Activated CD8-positive, alpha-beta memory T cell treated with anti-CD3 and anti-CD28 coated beads, Interleukin-2, amount 50 U/mL, for 48 hours (primary cell): ENCODE results near the gene COL27A1.

Experiments used
- DNase-seq: peaks from one replicate; pipeline ENCODE4 v3.0.0-alpha.2; 2020

The COL27A1 gene

DNA sequence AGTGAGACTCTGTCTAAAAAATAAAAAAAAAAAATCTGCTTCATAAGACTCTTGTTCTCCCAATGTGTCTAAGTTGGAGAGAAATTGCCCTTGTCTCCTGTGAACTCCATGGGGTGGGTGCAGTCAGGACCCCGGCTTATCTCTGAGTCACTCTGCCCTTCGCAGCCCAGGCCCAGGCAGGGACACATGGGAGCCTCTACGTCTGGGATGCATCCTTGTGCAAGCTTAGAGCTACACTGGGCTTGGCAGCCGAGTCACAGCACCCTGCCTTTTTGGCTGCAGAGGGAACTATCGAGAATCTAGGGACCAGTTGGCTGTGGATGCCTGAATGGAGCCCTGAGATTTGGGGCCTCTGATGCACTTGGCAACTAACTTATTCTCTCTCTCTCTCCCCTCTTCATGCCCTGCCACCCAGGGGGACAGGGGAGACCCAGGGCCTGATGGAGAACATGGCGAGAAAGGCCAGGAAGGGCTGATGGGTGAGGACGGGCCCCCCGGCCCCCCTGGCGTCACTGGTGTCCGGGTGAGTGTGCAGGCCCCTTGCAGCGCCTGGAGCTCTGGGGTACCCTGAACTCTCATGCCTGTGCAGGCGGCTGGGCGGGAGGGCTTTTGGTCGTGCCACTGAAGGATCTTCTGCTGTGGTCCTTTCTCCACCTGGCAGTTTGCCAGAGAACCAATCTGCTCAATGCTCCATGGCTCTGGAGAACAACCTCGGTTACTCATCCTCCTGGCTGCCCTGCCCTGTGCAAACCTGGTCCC is 120.1 kb downstream of the COL27A1 start:
- DNase-seq: no peak

DNA sequence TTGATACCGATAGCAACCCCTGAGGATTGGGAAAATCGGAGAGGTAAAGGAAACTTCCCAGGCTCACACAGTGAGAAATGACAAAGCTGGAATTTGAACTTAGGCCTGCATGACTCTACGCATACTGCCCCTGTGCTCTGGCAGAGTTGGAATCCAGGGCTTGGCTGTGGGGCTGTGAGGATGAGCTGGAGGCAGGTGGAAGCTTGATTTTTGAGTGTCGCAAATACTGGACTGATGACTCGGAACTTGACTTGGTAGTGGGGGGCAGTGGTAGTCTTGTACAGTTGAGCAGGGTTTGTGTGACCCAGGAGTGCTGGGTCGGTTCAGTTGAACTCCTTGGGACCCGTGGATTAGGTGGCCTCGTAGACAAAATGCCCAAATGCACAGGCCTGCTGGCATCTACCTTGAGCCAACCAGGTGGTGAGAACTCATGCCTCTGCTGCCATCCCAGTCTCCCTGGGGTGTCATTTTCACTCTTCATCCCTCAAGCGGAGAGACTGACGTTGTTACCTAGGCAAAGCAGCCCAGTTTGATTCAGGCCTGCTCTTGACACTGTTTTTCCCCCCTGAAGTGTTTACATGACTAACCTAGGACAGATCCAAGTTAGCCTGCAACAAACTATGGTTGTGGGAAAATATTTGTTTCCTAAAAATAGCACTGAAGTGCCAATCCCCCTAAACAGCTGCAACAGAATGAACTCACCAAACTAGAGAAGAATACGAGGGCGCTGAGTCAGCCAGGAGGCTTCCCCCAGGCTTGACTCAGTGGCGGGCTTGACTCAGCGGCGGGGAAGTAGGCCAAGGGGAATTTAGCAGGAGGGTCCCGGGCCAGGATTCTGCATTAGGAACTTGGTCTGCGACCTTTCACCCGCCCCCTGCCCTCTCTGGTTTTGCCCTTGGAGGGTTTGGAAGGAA is 121.8 kb downstream of the COL27A1 start:
- no peak for DNase-seq

DNA sequence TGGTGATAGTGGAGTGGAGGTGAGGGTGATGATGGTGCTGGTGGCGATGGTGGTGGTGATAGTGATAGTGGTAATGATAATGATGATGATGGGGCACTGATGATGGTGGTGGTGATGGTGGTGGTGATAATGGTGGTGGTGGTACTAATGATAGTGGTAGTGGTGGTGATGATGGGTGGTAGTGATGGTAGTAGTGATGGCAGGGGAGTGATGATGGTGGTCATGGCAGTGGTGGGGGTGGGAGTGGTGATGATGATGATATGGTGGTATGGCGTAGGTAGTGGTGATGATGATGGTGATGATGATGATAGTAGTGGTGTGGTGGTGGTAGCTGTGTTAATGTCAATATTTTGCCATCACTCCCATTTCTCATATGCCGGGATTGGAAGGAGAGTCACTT is 123.0 kb downstream of the COL27A1 start:
- no peak for DNase-seq

DNA sequence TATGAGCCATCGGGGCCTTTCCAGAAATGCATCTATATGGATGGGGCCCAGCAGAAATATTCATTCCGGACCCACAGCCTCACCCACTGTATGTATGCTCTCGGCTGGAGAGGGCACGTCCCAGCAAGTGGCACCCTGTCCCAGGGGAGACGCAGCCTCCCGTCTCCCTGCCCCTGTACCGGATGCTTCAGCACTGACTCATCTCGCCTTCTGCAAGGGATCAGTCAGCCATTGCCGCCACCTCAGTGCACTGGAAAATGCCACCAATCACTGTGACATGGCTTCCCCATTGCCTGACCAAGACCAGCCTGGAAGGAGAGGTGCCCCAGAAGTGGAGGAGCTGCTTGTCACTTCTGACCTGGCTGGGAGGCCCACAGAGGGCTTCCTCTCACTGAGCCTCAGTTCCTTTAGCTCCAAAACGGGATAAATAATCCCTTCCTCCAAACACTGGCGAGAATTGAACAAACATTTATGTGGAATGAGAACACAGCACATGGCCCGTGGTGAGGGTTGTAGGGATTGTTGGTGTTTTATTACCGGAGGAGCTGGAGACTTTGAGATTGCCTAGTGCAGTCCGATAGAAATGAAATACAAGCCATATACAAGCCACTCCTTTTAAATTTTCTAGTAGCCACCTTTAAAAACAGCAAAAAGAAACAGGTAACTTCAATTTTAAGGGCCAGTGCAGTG is 123.7 kb downstream of the COL27A1 start:
- no peak for DNase-seq

DNA sequence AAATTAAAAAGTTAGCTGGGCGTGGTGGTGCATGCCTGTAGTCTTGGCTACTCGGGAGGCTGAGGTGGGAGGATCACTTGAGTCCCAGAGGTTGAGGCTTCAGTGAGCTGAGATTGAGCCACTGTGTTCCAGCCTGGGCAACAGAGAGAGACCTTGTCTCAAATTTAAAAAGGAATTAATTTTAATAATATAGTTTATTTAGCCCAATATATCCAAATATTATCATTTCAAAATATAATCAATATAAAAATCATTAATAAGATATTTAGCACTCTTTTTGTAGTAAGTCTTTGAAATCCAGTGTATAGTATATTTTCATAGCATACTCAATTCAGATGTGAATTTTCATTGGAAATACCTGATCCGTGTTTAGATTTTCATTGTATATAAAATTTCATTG is 124.4 kb downstream of the COL27A1 start:
- DNase-seq: no peak

DNA sequence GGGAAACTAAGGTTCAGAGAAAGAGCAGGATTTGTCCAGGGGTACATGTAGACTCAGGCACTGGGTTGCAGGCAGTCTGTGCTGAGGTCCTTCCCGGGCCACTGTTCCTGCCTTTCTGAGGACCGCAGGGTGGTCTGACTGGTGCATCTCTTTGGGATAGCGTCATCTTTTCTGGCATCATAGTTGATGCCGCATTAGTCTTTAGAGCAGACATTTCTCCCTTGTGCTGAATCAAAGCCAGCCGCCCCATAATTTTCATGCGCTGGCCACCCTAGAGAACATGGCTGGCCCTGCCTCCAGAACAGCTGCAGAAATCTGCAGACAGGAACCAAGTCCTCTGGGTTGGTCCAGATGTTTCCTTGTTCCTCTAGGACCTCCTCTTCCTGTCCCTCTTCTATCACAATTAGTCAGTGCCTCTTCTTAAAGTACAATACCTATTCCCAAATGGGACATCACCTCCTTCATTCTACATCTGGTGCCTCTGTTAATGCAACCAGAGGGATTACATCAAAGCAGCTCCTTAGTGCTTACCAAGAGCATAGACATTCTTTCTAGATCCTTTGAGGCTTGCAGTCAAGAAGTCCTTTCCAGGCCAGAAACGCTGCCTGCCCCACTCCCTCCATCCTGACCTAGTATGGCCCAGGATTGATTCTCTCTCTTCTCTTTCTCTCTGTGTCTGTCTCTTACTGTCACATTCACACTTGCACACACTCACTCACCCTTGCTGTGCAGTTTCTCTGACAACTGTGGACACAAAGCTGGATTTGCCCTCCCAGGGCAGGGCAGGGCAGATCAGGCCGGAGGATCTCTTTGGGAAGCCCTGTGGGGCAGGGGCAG is 125.5 kb downstream of the COL27A1 start:
- no peak for DNase-seq

DNA sequence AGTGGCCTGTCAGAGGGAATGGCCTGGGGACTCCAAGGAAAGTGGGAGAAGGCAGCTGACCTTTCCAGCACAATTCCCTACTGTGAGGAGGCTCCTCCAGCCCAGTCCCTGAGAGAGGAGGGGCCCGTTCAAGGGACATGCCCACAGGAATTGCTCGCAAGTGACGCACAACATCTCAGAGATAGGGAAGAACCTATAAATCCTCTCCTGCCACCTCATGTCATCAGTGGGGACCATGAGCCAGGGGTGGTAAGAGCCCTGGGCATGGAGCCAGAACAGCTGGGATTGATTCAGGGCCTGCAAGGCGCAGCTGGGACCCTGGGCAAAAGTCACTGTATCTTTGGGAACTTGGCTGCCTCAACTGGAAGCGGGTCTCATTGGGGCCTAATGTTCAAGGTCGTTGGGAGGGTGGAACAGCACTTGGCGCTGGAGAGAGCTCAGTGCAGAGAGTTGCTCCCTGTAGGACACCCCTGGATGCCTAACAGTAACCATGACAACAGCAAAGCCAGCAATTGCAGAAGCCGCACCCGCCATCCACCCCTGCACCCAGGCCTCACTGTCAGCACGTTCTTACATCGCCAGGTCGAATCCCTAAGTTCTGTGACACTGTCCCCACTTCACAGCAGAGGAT is 126.3 kb downstream of the COL27A1 start:
- no peak for DNase-seq

DNA sequence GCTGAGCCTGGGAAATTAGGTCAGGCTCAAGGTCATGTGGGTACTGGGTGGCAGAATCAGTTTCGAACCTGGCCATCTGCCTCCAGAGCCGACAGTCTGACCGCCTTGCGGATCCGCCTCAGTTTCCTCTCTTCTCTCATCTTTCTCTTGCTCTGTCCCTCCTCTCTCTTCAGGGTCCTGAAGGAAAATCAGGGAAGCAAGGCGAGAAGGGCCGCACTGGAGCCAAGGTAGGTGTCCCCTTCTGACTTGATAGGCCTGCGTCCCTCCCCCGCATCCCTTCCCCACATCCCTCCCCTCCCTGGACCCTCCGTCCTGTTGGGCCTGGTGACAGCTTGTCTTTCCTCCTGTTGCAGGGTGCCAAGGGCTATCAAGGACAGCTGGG is 126.8 kb downstream of the COL27A1 start:
- DNase-seq: no peak

DNA sequence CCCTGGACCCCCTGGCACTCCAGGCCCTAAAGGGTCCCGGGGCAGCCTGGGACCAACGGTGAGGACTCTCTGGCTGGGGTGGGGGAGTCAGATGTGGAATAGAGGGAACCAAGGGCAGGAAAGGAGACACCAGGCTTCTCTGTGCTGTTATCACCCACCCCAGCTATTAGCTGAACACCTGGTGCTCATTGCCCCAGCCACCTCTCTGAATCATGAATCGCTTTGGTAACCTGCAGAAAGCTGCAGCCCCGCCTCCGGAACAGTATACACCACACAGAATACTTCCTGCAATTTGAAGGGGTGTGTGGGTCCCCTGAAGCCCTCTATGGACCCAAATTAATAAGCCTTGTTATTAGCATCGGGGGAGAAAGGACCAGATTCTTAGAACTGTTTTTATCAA is 127.2 kb downstream of the COL27A1 start:
- no peak for DNase-seq

DNA sequence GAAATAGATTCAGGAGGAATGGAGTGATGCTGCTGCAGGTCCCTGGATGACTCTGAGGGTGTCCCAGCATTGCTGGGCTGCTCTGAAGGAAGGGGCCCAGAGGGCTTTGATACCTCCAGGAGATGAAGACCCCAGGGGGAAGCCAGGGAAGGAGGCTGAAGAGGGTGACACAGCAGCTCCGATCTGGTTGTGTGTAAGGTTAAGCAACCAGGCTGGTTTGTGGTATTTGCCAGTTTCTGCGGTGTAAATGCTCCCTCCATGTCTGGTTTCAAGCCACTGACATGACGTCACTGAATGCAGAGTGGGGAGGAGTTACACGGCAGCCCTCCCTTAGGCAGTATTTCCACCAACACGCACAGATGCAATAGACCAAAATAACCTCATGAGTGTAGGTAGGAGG is 127.6 kb downstream of the COL27A1 start:
- no peak for DNase-seq

DNA sequence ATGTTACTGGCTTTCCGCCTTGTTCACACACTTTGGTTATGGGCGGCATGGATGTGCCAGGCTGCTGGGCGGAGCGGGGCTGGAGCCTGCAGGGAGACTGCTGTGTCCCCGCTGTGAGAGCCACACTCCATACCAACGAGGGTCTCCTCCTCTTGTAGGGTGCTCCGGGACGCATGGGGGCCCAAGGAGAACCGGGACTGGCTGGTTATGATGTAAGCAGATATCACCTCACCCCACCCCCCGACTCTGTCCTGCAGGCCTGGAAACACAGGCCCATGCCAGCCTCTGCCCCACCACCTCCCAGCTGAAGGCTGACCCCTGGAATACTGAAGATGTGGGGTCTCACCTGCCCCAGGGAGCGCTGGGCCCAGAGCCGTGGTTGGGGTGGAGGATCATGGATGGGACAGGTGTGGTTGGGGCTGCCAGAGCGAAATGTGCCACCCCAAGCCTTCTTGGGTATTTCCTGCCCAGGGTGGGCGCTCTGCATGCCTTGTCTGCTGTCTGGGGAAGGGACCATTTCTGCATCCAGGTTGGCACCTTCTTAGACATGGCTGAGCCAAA is 128.3 kb downstream of the COL27A1 start:
- no peak for DNase-seq

DNA sequence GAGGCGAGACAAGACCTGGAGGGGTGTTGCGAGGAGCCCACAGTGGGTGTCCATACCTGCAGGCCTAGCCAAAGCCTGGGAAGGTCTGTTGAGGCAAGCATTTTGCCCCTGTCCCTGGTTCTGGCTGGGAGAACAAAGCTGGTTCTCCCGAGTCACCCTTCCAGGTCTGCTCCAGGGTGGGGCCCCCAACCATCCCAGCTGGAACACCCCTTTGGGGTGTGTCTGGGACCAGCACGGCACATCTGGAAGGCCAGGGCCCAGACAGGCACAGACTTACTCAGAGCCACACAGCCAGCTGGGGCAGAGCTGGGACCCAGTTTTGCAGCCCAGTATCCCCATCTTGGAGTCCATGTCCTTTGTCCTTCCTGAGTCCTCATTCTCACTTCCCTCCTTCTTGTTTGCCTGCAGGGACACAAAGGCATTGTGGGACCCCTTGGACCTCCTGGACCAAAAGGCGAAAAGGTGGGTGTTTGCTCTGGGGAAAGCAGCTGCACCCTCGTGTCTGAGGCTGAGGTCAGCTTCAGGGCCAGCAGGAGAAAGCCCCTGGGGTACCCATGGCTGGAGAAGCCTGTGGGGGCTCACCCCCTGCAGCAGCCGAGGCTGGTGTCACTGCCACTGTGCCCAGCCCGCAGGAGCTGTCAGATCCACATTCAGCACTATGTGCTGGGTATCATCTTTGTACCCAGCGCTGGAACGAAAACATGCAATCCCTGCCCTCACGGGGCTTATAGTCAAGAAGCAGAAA is 129.2 kb downstream of the COL27A1 start:
- no peak for DNase-seq

DNA sequence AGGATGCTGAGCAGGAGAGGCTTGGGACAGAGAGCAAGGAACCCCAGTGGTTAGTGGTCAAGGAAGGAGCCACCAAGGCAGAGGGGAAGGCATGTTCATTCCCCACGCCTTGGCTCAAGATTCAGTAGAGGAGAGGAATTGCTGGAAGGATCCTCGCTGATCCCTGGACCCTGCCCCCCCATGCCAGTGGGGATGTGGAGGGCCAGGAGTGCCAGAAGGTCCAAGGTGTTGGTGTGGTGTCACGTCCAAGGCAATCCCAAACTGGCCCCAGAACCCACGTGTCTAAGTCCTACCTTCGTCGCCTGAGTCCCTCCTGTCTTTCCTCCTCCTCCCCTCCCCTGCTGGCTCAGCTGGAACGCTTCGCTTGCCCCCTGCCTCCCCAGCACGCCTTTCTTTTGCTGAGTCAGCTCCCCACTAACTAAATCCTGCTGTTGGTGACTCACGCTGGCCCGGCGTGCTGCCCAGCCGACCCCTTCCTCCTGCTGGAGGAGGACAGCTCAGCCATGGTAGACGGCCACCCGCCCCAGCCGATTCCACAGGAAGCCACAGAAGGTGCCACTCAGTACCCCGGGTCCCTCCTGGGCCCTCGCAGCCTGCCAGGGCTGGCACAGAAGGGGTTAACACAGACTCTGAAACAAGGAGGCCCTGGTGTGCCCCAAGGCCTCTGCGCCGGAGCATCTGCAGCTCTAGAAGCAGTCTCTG is 130.0 kb downstream of the COL27A1 start:
- peak; percentile 35 for DNase-seq

DNA sequence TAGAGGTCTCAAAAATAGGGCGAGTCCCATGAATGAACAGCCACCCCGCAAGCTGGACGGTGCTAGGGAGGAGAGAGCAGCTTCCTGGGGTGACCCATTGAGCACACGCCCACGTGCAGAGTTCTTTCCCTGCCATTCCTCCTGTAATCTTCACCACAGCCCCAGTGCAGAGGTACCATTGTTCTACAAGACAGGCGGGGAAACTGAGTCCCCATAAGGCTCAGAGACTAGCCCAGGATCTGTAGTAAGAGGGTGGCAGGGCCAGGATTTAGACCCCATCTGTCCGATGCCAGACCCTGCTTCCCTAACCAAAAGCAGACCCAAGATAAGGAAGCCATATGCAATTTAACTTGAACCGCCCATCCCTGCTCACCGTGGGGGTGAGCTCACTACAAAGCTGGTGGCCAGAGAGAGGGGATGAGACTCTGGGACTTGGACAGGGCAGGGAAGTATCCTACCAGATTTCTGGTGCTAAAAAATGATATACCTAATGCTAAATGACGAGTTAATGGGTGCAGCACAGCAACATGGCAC is 130.9 kb downstream of the COL27A1 start:
- peak; percentile 36 for DNase-seq

DNA sequence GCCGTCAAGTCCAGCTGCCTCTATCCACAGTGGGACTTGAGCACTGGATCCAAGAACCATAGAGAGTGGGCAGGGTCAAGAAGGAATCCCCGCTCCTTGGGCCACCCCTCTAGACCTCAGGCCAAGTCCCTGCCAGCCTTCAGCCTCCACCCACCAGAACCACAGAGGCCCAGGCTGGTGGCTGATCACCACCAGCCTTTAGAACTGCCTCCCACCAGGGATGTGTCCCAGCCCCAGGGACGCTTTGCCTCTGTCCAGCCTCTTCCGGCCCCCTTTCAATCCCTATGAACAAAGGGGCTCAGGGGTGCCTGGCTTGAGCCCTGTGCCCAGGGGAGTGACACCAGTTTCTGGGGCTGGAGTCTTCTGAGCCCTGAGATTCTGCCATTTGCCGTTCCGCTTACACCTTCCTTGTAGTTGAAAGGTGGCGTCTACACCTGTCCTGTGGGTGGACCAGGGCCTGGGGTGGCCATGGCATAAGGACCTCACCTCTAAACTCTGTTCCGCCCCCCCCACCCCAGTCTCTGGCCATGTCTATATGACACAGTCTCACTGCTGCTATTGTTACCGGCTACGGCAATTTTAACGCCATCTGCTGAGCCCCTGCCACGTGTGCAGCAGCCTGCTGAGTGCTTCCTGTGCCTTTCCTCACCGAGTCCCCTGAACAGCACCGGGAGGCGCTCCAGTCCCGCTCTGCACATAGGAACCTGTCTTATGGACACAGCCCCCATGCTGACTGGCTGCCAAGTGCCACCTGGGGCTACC is 131.8 kb downstream of the COL27A1 start:
- DNase-seq: peak; percentile 43

DNA sequence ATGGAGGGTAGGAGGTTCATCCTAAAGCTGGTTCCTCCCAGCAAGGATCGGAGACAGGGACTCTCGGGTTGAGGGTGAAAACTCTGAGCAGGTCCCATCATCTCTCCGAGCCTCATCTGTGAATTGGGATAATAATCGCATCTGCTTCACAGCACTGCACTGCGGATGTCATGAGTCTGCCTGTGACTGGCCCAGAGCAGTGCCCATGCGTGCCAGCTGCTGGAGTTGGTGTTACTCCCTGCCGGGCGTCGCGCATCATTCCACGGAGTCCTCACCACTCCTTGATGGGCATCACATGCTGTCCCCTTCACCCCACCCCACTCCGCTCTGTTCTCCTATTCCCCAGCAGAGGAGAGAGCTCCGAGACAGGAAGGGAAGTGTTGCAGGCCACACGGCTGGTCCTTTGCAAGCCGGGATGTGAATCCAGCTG is 132.4 kb downstream of the COL27A1 start:
- DNase-seq: no peak

DNA sequence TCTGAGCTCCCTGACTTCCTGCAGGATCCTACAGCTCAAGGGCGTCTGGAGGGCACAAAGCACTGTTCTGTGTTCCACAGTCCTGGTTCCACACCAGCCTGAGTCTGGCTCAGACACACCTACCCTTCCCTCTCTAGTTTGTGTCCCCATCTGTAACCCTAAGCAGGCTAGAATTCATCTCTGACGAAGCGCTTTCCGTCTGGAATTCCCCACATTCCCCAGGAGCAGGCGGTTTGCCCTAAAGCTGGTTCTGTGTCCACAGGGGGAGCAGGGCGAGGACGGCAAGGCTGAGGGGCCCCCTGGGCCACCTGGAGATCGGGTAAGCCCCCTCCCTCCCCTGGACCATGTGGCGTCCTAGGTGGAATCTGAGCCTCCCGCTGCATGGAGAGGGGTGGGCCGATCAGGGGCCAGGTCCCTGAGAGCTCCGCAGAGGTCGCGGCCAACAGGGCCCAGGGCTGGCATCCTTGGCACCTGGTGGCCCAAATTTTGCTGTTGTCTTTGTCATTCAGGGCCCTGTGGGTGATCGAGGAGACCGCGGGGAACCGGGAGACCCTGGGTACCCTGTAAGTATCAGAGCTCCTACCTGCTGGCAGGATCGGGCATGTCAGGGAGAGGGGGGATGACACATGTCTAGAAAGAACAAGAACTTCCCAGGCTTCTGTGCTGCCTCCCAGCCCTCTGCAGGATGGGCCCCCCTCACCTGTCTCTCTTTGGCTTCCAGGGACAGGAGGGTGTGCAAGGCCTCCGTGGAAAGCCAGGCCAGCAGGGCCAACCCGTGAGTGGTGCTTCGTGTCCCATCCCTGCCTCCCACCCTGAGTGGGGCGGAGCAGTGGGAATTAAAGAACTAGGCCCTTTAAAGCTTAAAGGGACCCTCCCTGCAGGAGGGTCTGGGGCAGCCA is 133.1 kb downstream of the COL27A1 start:
- DNase-seq: peak; percentile 43

DNA sequence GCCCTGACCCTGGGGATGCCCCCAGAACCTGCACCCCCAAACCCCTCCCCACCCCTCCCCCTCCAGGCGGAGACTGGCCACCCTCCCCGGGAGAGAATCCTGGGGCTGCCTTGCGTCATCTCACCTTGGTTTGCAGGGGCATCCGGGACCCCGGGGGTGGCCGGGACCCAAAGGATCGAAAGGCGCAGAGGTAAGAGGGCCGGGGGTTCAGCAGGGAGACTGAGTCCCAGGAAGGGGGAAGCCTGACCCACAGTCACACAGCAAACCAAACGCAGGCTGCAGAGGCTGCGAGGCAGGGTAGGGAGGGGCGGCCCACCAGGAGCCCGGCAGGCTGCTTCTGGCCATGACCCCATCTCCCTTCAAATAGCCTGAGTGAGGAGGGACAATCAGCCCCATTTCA is 133.8 kb downstream of the COL27A1 start:
- peak; percentile 8 for DNase-seq
